HL-60 (cell line): ENCODE measurements around the gene RHO.
"Not testable (repeated sequence)": the region's sequence is repeated elsewhere in the genome, so short reads cannot be mapped to it uniquely, and the experiment has no call there.

Experiments
- CTCF ChIP-seq: IDR thresholded peaks from one replicate; pipeline ENCODE4 v1.5.1; 2011; ENCODE audit warnings: low read length, control low read depth, inconsistent platforms; ENCODE audit not compliant: insufficient read depth
- GABPA ChIP-seq: IDR thresholded peaks from 2 replicates; pipeline ENCODE4 v1.6.1; 2012; ENCODE audit warnings: low read depth
- POLR2AphosphoS5 ChIP-seq: IDR thresholded peaks from 2 replicates; pipeline ENCODE4 v1.6.1; 2012; ENCODE audit warnings: low read depth
- REST ChIP-seq: IDR thresholded peaks from 2 replicates; pipeline ENCODE4 v1.6.1; 2012; ENCODE audit warnings: low read depth; ENCODE audit not compliant: insufficient replicate concordance
- SPI1 ChIP-seq: IDR thresholded peaks from 2 replicates; pipeline ENCODE4 v1.6.1; 2012; ENCODE audit warnings: low read depth, mild to moderate bottlenecking, borderline replicate concordance

- TF ChIP-seq CTCF, SPI1, POLR2AphosphoS5, REST, GABPA: not testable (repeated sequence)
These were observed 33.9 kb upstream of the RHO start for GRCh38 chr3:129494499-129494898.
